ENCODE data around the gene ZNF829. TPM values are rescaled to one million over a fixed set of nuclear protein-coding genes. Genes with fewer than 3 reads are reported as not detected.

The ZNF829 gene
- 4.4 TPM for total RNA-seq

GRCh38 chr19:36915992-36916830 is at the start of gene ZNF829, which contains the start of gene ZNF568:
ZNF829 (minus strand) TSS chr19:36916291; CDS start chr19:36915167, 1,124 bp downstream.
ZNF568 (plus strand) TSS chr19:36916332; CDS start chr19:36922771, 6,439 bp downstream.
- DNase-seq (ENCODE audit: low spot score), result peak; percentile 92

GRCh38 chr19:36963280-36963679 is 47.2 kb upstream of the ZNF829 start:
- no peak for DNase-seq (ENCODE audit: low spot score)

- DNase-seq (ENCODE audit: low spot score), result no peak
These were observed 46.3 kb upstream of the ZNF829 start for GRCh38 chr19:36962346-36962745.

GRCh38 chr19:36950335-36951119 is 34.4 kb upstream of the ZNF829 start:
- no peak for DNase-seq (ENCODE audit: low spot score)

GRCh38 chr19:36939153-36939552 is 23.1 kb upstream of the ZNF829 start:
- DNase-seq (ENCODE audit: low spot score), result no peak

- no peak for DNase-seq (ENCODE audit: low spot score)
These were observed 15.6 kb upstream of the ZNF829 start for GRCh38 chr19:36931684-36932083.

GRCh38 chr19:36918090-36918489 is 2.0 kb upstream of the ZNF829 start:
- DNase-seq (ENCODE audit: low spot score), result no peak

GRCh38 chr19:36916991-36917390 is 900 bp upstream of the ZNF829 start:
- DNase-seq (ENCODE audit: low spot score), result no peak

- no peak for DNase-seq (ENCODE audit: low spot score)
These were observed 17.7 kb downstream of the ZNF829 start for GRCh38 chr19:36898422-36898821.

- DNase-seq (ENCODE audit: low spot score), result no peak
These were observed 21.2 kb downstream of the ZNF829 start for GRCh38 chr19:36894849-36895383.

- DNase-seq (ENCODE audit: low spot score), result no peak
These were observed 24.2 kb downstream of the ZNF829 start for GRCh38 chr19:36891768-36892357.

- DNase-seq (ENCODE audit: low spot score), result no peak
These were observed 38.8 kb downstream of the ZNF829 start for GRCh38 chr19:36876993-36877938.

- DNase-seq (ENCODE audit: low spot score), result no peak
These were observed 64.2 kb downstream of the ZNF829 start for GRCh38 chr19:36851898-36852297.

- DNase-seq (ENCODE audit: low spot score), result peak; percentile 94
These were observed 65.3 kb downstream of the ZNF829 start, which contains the start of gene ZNF345 for GRCh38 chr19:36850559-36851442. ZNF345 (plus strand) TSS chr19:36850876; CDS start chr19:36876831, 25,955 bp downstream.

GRCh38 chr19:36849701-36850558 is 66.2 kb downstream of the ZNF829 start:
- DNase-seq (ENCODE audit: low spot score), result peak; percentile 93

GRCh38 chr19:36847968-36848367 is 68.1 kb downstream of the ZNF829 start:
- DNase-seq (ENCODE audit: low spot score), result no peak

- DNase-seq (ENCODE audit: low spot score), result no peak
These were observed 77.2 kb downstream of the ZNF829 start for GRCh38 chr19:36838784-36839324.
